Raji (cell line): Measurements from ENCODE around the gene EDAR.

Experiments used
- POLR2A ChIP-seq: IDR thresholded peaks from 2 replicates; pipeline ENCODE4 v1.6.1; 2011; ENCODE audit warnings: low read depth, low read length, control low read depth; ENCODE audit not compliant: insufficient read depth

EDAR gene

GRCh38 chr2:108961796-108962195 lies 27.2 kb downstream of the EDAR start:
- no peak for TF ChIP-seq POLR2A

- no peak for TF ChIP-seq POLR2A
These were observed 29.0 kb downstream of the EDAR start for GRCh38 chr2:108960006-108960405.

DNA sequence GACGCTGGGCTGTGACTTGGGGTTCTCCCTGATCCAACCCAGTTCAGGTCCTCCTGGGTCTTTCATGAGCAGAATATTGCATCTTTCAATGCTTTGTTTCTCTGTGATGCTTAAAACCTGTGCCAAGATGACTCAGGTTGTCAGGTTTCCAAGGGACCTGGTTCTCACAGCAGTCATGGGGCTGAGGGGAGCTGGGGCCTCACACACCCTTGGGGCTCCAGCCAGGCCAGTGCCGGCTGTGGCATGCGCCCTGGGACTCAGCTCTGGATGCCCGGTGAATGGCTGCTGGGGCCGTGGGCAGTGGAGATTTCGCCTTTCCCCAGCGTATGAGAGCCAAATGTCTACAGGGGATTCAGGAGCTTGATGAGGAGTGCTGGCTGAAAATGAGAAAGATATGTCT lies 29.6 kb downstream of the EDAR start:
- TF ChIP-seq POLR2A, result no peak

DNA sequence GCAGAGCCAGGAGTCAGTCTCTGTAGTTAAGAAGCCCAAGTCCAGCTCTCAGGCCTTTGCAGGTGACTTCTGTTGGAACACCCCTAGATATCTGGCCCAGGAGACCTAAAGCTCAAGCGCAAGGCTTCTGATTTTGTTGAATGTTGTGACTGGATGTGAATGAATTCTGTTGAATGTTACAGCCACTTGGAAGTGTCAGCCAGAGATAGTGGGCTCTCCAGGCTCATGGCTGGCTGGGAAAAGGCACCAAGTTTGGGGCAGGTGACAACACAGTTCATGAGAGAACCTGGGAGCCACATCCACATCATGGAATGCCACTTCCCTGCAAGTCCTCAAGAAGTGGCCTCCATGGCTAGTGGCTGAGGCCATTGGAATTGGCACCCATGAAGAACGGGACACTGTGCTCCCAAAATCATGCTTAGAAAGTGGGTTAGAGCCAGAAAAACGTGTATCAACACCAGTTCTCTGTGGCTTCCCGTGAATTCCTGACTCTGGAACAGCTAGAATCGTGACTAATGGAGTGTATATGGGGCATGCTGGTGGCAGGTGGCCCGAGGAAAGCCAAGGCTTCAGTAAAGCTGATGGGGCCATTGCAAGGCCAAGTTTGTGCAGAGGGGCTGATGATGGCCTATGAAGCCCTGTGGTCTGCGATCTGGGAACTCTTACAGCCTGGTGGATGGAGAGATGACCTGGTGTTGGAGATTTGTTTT lies 30.2 kb downstream of the EDAR start:
- TF ChIP-seq POLR2A, result no peak

DNA sequence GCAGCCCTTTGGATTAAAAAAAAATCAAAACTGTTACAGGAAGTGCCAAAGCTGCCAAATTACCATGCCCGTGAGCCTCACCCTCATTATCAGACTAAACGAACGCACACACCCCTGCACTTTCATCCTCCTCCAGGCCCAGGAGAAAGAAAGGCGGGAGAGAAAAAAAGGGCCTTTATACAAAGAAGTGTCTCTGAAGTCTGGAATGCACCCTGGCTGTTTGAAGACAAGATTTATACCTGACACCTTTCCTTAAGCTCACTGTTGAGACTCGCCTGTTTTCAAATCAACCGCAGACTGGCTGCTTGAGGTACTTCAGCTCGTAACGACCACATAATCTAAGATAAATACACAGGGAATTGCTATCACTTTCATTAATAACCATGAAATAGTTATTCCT lies 31.0 kb downstream of the EDAR start:
- TF ChIP-seq POLR2A, result no peak

- TF ChIP-seq POLR2A, result no peak
These were observed 32.6 kb downstream of the EDAR start for GRCh38 chr2:108956375-108956774.

GRCh38 chr2:108950369-108951135 lies 38.5 kb downstream of the EDAR start:
- no peak for TF ChIP-seq POLR2A

DNA sequence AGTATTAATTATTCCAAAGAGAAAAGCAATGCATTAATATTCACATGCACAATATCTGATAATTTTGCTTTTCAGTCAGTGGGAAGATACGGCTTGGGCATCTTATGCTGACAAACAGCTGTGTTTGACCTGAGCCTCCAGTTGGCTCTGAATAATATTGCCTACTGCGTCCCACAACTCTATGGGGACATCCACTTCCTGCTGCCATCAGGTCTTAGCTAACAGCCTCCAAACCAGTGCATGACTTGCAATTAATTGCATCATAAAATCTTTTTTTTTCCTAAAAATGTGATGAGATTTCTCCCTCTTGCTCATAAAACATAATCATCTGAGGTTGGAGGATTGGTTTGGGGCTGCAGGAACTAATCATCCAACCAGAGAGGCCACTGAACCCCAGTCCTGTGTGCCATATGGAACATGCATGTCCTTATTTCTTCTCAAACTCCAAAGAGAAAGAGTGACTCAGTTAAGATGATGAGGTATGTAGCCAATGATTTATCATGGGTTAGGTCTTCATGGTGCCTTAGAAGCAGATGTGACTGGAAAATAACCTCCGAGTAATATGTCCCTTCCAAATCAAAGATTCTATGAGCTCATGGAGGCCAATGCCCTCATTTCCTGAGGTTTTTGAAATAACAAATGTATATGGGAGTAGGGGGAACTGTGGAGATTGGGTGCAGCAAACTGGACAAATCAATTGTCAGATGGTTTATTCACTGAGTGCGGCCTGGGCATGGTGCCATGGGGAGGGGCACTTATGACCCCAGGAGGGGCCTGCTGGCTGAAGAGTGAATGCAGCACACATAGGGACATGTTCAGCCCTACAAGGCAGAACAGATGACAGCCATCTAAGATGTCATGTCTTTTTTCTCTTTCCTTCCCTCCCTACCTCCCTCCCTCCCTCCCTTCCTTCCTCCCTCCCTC lies 39.4 kb downstream of the EDAR start:
- TF ChIP-seq POLR2A, result no peak

GRCh38 chr2:108947271-108947907 lies 41.6 kb downstream of the EDAR start:
- TF ChIP-seq POLR2A, result no peak

DNA sequence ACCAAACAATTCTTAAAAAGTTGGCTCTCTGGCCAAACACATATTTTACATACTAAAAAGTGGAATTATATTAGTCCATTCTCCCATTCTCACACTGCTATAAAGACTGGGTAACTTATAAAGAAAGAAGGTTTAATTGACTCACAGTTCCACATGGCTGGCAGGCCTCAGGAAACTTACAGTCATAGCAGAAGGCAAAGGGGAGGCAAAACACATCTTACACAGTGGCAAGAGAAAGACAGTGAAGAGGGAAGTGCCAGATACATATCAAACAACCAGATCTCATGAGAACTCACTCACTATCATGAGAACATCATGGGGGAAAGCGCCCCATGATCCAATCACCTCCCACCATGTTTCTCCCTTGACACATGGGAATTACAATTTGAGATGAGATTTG lies 42.6 kb downstream of the EDAR start:
- no peak for TF ChIP-seq POLR2A

DNA sequence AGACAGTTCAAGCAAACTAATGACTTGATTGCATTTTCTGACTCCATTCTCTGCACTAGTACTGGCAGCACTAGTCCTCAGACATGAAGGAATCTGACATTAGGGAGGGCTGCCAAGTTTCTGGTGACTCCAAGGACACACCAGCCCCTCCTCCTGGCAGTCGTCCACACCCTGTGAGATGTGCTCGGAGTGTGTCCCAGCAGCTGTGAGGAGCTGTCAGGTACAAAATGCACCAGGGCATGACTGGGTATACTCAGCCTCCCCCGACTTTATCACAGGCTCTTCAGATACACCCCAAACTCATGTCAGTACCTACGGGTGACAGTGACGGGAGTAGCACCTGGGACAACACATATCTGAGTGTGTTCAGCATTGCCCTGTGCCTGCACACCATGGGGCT lies 43.1 kb downstream of the EDAR start:
- no peak for TF ChIP-seq POLR2A

DNA sequence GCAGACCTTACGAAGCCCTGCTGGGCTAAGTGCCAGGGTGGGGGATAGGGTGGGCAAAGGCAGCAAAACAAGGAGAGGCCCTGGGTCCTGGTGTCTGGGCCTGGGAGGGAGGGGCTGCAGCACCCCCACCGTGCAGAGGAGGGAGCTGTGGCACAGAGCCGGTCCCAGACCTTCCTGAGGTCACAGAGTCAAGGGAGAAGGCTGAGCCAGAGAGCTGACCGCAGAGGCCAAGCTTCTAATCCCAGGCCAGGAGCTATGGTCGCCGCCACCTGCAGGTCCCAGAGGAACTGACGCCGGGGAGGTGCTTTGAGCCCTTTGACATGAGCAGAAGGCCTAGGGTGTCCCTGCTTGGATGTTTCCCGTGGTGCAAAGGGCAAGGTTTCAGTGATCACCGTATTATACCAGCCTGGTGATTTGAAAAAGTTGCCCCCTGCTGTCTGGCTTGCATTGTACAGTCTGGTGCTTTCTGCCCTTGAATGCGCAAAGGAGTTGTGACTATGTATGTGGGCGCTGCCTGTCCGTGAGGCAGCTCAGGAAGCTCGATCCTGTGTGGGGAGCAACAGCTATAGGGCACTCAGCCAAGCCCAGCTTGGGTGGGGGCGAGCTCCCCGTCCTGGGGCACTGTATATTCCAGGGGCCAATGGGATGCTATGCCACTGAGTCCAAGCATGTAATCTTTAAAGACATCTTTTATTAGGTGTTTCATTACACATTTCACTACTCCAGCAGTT lies 44.3 kb downstream of the EDAR start:
- no peak for TF ChIP-seq POLR2A

DNA sequence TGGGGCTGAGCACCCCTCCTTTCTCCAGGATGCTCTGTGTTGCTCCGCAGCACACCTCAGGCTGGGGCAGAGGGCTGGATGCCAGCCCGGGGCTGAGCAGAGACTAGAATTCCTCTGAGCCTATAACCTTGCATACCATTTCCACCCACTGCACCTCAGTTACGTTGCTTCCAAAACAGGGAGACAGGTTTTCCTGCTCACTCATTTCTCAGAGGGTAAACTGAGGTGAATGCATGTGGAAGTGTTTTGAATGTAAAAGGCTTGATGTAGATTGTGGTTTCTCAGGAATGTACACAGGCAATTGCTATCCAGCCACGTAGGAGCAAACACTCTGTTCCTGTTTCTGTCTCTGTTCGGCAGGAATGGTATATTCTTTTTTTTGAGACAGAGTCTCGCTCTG lies 45.3 kb downstream of the EDAR start:
- TF ChIP-seq POLR2A, result no peak

- TF ChIP-seq POLR2A, result no peak
These were observed 46.1 kb downstream of the EDAR start for GRCh38 chr2:108942888-108943287.
